GM12891 (cell line): ENCODE data around the gene SFMBT1.

Experiments
- PAX5 ChIP-seq: IDR thresholded peaks from 2 replicates; pipeline ENCODE4 v1.6.1; 2011; ENCODE audit warnings: low read length, moderate library complexity, mild to moderate bottlenecking; ENCODE audit not compliant: insufficient read depth, severe bottlenecking
- POLR2A ChIP-seq: IDR thresholded peaks from 2 replicates; pipeline ENCODE4 v1.6.1; 2011; ENCODE audit warnings: low read depth, low read length, control low read depth
- POLR2AphosphoS5 ChIP-seq: IDR thresholded peaks from 2 replicates; pipeline ENCODE4 v1.6.1; 2011; ENCODE audit warnings: low read depth, low read length, control low read depth
- SPI1 ChIP-seq: IDR thresholded peaks from 2 replicates; pipeline ENCODE4 v1.6.1; 2011; ENCODE audit warnings: low read depth, low read length, control low read depth
- TAF1 ChIP-seq: IDR thresholded peaks from 2 replicates; pipeline ENCODE4 v1.6.1; 2011; ENCODE audit warnings: low read depth, low read length, control low read depth

- TF ChIP-seq POLR2A (no peak), TAF1 (no peak), POLR2AphosphoS5 (no peak), SPI1 (no peak), PAX5 (no peak)
Observed at GRCh38 chr3:52897130-52898122, 148.4 kb downstream of the SFMBT1 start, which contains the start of gene STIMATE.
